ENCODE results near the gene CBX3. TPM values are rescaled to one million over a fixed set of nuclear protein-coding genes. Genes with fewer than 3 reads are reported as not detected.

CBX3 gene
- total and polyA plus RNA-seq, 2 experiments from 2014 or later = 236 to 249 TPM

DNA sequence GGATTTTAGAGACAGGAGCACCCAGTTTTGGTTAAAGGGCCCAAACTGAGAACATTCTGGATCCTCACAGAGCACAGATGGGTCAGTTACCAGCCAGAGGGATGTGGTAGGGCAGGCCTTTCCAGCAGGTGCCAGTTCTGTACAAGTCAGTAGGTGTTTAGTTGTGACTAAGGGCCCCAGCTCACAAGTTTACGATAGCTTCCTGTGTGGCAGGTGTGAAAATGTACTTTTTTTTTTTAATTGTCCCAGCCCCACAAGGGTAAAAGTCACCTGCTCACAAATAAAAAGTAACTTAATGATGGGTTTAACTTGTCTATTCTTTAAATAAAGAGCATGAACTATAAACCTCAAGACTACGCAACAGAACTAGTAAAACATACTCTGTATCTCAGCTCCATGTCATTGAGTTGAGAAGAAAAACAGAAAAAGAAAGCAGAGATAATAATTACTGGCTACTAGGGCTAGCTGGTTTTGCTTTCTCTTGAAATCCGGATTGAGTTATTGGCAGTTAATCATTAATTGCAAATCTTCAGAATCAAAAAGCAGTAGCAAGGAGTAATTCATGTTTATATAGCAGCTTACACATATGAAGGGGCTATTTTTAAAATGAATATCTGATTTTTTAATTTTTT, 34.1 kb upstream of the CBX3 start (continued):
- TF ChIP-seq, protein P1, sequence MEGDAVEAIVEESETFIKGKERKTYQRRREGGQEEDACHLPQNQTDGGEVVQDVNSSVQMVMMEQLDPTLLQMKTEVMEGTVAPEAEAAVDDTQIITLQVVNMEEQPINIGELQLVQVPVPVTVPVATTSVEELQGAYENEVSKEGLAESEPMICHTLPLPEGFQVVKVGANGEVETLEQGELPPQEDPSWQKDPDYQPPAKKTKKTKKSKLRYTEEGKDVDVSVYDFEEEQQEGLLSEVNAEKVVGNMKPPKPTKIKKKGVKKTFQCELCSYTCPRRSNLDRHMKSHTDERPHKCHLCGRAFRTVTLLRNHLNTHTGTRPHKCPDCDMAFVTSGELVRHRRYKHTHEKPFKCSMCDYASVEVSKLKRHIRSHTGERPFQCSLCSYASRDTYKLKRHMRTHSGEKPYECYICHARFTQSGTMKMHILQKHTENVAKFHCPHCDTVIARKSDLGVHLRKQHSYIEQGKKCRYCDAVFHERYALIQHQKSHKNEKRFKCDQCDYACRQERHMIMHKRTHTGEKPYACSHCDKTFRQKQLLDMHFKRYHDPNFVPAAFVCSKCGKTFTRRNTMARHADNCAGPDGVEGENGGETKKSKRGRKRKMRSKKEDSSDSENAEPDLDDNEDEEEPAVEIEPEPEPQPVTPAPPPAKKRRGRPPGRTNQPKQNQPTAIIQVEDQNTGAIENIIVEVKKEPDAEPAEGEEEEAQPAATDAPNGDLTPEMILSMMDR (conservative IDR thresholded peaks at IDR 0.05; ENCODE audit: low read depth in 2 of 2) = no peak

DNA sequence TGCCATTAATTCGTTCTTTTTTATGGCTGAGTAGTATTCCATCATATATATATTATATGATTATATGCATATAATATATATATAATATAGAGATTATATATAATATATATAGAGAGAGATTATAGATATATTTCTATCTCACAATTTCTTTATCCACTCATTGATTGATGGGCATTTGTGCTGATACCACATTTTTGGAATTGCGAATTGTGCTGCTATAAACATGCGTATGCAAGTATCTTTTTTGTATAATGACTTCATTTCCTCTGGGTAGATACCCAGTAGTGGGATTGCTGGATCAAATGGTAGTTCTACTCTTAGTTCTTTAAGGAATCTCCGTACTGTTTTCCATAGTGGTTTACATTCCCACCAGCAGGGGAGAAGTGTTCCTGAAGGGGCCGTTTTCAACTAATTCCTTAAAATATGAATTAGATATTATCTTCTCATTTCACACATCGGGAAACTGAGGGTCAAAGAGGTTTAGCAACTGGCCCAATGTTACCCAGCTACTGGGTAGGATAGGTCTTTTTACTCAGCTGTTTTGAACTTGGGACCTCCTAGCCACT, 33.0 kb upstream of the CBX3 start:
- peak overlapping the region; percentile 67; the same call in 1 of the 2 replicates for H3K27ac ChIP-seq (ENCODE audit: low read depth)
- no peaks in the 10 kb centered on the region for H3F3A ChIP-seq (replicated peaks; ENCODE audit: low read depth)
- TF ChIP-seq, protein P1 (conservative IDR thresholded peaks at IDR 0.05; ENCODE audit: low read depth in 2 of 2) = peak in 1 of 2 experiments; percentile 51; a peak in 2 of 4 replicates
- TF ChIP-seq POLR2AphosphoS5 (IDR thresholded peaks at IDR 0.05; ENCODE audit: low read depth) = no peak
- 0 out of 2 replicates have a peak overlapping the region, but pooled peaks have one; percentile 2 for H3K4me2 ChIP-seq
- H3K27me3 Mint-ChIP-seq (ENCODE audit: insufficient read depth, low read depth, poor library complexity) = peaks cover 5% of the 10 kb centered on the region
- H3K36me3 Mint-ChIP-seq (ENCODE audit: low read depth) = peaks cover 60% of the 10 kb centered on the region
- H3K79me2 ChIP-seq (replicated peaks; ENCODE audit: insufficient read depth) = peaks cover 100% of the 10 kb centered on the region
- H3K4me1 ChIP-seq (ENCODE audit: insufficient read depth) = peaks cover 43% of the 10 kb centered on the region
- H3K4me3 Mint-ChIP-seq = no peak overlapping the region
- H3K9me2 ChIP-seq (ENCODE audit: insufficient read depth) = no peaks in the 10 kb centered on the region
- peaks cover 38% of the 10 kb centered on the region for H3K4me1 Mint-ChIP-seq
- H2AFZ ChIP-seq = no peak overlapping the region
- peaks cover 18% of the 10 kb centered on the region for H3K9me3 Mint-ChIP-seq
- no peak overlapping the region for H3K27ac Mint-ChIP-seq
- DNase-seq (ENCODE audit: low spot score) (no peak), ATAC-seq (no peak)
- no peak overlapping the region for H3K4me3 ChIP-seq
- peaks cover 6% of the 10 kb centered on the region; the same call in 1 of the 2 replicates for H3K36me3 ChIP-seq (ENCODE audit: insufficient read depth)
- H4K20me1 ChIP-seq (replicated peaks; ENCODE audit: insufficient read depth) = peaks cover 54% of the 10 kb centered on the region
- H3K27me3 ChIP-seq (ENCODE audit: insufficient read depth) = no peaks in the 10 kb centered on the region

DNA sequence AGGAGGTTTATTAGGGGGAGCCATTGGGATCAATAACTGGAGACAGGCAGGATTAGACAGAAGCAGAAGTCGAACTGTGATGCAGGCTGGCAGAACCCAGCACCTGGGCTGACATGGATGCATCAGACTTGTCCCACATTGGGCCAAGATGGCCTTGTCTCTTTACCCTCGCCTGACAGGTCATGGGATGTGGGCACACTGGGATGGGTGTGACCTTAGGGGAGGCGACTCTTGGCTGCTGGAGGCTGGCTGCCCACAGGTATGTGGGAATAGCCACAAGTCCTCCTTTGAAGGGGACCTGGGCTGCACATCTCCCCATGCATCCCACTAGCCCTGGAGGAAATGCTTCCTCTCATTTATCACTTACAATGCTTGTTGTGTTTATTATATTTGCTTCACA, 32.3 kb upstream of the CBX3 start:
- Histone ChIP-seq H3K79me2 (replicated peaks; ENCODE audit: insufficient read depth) (peaks cover 100% of the 10 kb centered on the region), H3K36me3 (ENCODE audit: insufficient read depth) (peaks cover 6% of the 10 kb centered on the region; the same call in 1 of the 2 replicates), H3K27me3 (ENCODE audit: insufficient read depth) (no peaks in the 10 kb centered on the region), H3K4me3 (no peak overlapping the region), H3K27ac (ENCODE audit: low read depth) (peak overlapping the region; percentile 67; the same call in 1 of the 2 replicates), H3K9me2 (ENCODE audit: insufficient read depth) (no peaks in the 10 kb centered on the region), H2AFZ (no peak overlapping the region), H3K4me1 (ENCODE audit: insufficient read depth) (peaks cover 43% of the 10 kb centered on the region), H3K4me2 (0 out of 2 replicates have a peak overlapping the region, but pooled peaks have one; percentile 2), H3F3A (replicated peaks; ENCODE audit: low read depth) (no peaks in the 10 kb centered on the region), H4K20me1 (replicated peaks; ENCODE audit: insufficient read depth) (peaks cover 52% of the 10 kb centered on the region)
- no peak for TF ChIP-seq STAT1 (IDR thresholded peaks at IDR 0.05; ENCODE audit: unreplicated experiment)
- no peak for DNase-seq (ENCODE audit: low spot score)
- H3K4me1 Mint-ChIP-seq = peaks cover 43% of the 10 kb centered on the region
- H3K4me3 Mint-ChIP-seq = no peak overlapping the region
- ATAC-seq = peak; percentile 28; the same call in 1 of the 3 replicates
- no peak overlapping the region for H3K27ac Mint-ChIP-seq
- peaks cover 5% of the 10 kb centered on the region for H3K27me3 Mint-ChIP-seq (ENCODE audit: insufficient read depth, low read depth, poor library complexity)
- H3K36me3 Mint-ChIP-seq (ENCODE audit: low read depth) = peaks cover 60% of the 10 kb centered on the region
- peaks cover 18% of the 10 kb centered on the region for H3K9me3 Mint-ChIP-seq

Measured in GM23338 (cell line).